ENCODE data around the gene AIFM3. TPM values are rescaled to one million over a fixed set of nuclear protein-coding genes. Genes with fewer than 3 reads are reported as not detected.

The AIFM3 gene
- total and polyA plus RNA-seq, 2 of the 4 experiments (the other 2 are of a cell fraction): 0.09 to 0.18 TPM

DNA sequence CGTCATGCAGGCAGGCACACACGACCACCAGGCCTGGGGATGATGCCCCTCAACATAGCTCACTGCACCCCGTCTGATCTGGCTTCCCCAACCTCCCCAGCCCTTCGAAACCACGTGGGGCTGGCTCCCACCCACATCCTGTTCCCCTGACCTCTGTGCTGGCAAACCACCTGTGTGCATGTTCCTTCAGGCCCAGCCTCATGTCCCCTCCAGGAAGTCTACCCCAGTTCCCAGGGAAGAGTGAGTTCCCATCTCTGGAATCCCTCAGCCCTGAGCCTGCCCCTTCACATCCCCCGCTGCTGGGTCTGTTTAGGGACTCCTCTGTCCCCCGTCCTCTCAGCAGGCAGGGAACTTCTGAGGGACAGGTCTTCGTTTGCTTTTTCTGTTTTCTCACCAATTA lies 58.2 kb downstream of the AIFM3 start:
- peaks cover 10% of the 10 kb centered on the region for H3K27me3 ChIP-seq (ENCODE audit: control insufficient read depth, insufficient read depth, low read length)
- TF ChIP-seq, protein P1, sequence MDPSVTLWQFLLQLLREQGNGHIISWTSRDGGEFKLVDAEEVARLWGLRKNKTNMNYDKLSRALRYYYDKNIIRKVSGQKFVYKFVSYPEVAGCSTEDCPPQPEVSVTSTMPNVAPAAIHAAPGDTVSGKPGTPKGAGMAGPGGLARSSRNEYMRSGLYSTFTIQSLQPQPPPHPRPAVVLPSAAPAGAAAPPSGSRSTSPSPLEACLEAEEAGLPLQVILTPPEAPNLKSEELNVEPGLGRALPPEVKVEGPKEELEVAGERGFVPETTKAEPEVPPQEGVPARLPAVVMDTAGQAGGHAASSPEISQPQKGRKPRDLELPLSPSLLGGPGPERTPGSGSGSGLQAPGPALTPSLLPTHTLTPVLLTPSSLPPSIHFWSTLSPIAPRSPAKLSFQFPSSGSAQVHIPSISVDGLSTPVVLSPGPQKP (IDR thresholded peaks at IDR 0.05; ENCODE audit: borderline replicate concordance, low read depth, low read length): no peak
- TF ChIP-seq CHD1 (IDR thresholded peaks at IDR 0.05; ENCODE audit: low read depth, low read length) (no peak), POLR2A (IDR thresholded peaks at IDR 0.05; ENCODE audit: low read depth, low read length) (no peak), SMC3 (IDR thresholded peaks at IDR 0.05; ENCODE audit: low read depth, low read length) (no peak), RFX5 (IDR thresholded peaks at IDR 0.05; ENCODE audit: low read depth, low read length) (no peak), NFE2L2 (IDR thresholded peaks at IDR 0.05; ENCODE audit: low read depth, low read length) (no peak)
- TF ChIP-seq, protein P2, sequence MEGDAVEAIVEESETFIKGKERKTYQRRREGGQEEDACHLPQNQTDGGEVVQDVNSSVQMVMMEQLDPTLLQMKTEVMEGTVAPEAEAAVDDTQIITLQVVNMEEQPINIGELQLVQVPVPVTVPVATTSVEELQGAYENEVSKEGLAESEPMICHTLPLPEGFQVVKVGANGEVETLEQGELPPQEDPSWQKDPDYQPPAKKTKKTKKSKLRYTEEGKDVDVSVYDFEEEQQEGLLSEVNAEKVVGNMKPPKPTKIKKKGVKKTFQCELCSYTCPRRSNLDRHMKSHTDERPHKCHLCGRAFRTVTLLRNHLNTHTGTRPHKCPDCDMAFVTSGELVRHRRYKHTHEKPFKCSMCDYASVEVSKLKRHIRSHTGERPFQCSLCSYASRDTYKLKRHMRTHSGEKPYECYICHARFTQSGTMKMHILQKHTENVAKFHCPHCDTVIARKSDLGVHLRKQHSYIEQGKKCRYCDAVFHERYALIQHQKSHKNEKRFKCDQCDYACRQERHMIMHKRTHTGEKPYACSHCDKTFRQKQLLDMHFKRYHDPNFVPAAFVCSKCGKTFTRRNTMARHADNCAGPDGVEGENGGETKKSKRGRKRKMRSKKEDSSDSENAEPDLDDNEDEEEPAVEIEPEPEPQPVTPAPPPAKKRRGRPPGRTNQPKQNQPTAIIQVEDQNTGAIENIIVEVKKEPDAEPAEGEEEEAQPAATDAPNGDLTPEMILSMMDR (conservative IDR thresholded peaks at IDR 0.05; ENCODE audit: low read depth, low read length): no peak
- no TSS peak for BruUV-seq (replicated peaks)
- no peak overlapping the region for H3K4ac ChIP-seq (ENCODE audit: low read depth, low read length)
- H3K36me3 ChIP-seq (ENCODE audit: control insufficient read depth, insufficient read depth, low read length): no peaks in the 10 kb centered on the region
- peaks cover 2% of the 10 kb centered on the region; the same call in 1 of the 2 replicates for H3K4me1 ChIP-seq (ENCODE audit: control insufficient read depth, insufficient read depth, low read length)
- H3K27ac ChIP-seq (ENCODE audit: insufficient read depth, low read length): no peak overlapping the region
- no peaks in the 10 kb centered on the region for H3K9me3 ChIP-seq (ENCODE audit: control insufficient read depth, insufficient read depth, low read length)
- no peak overlapping the region for H3K18ac ChIP-seq (ENCODE audit: low read depth, low read length)
- H3K79me1 ChIP-seq (ENCODE audit: low read depth in 1 of 2, low read length in 2 of 2): no peaks in the 10 kb centered on the region
- intact Hi-C loops (cut with micrococcal nuclease): no loop called here
- no peak overlapping the region for H3K23ac ChIP-seq (ENCODE audit: low read depth, low read length)
- no peaks in the 10 kb centered on the region for H3K9me1 ChIP-seq (ENCODE audit: insufficient read depth, low read length)
- no peak overlapping the region for H3K9ac ChIP-seq (ENCODE audit: low read depth, low read length)
- peak overlapping the region; percentile 65 for H2AFZ ChIP-seq (replicated peaks; ENCODE audit: low read length, poor library complexity)
- no peak overlapping the region for H3K14ac ChIP-seq (replicated peaks; ENCODE audit: low read depth, low read length)
- WGBS, 2 experiments (ENCODE audit: extremely low coverage in 2 of 2, insufficient read length in 1 of 2): no CpG with 5 or more reads among the region's 8 CpGs
- H2AK9ac ChIP-seq (replicated peaks; ENCODE audit: low read depth, low read length, poor library complexity): peak overlapping the region; percentile 81
- ATAC-seq (ENCODE audit: low read depth) (no peak), DNase-seq (no peak)
- no peak overlapping the region for H4K8ac ChIP-seq (ENCODE audit: low read depth in 2 of 2, low read length in 2 of 2)
- no peak overlapping the region for H2AK5ac ChIP-seq (ENCODE audit: low read depth, low read length)
- H4K91ac ChIP-seq (ENCODE audit: insufficient read depth, low read depth, low read length): no peak overlapping the region
- no peak overlapping the region for H2BK20ac ChIP-seq (ENCODE audit: low read depth, low read length)
- no peak overlapping the region for H3K4me3 ChIP-seq (ENCODE audit: insufficient read depth, low read depth, low read length)
- no peak overlapping the region for H2BK15ac ChIP-seq (ENCODE audit: low read depth, low read length)
- no peak overlapping the region for H3K4me2 ChIP-seq (ENCODE audit: low read depth, low read length)
- in situ Hi-C loops (cut with MboI; ENCODE audit: low sequenced_read_pairs): no loop called here
- H3K56ac ChIP-seq (ENCODE audit: extremely low read depth, insufficient read depth, low read length): no peak overlapping the region
- no peak overlapping the region for H2BK120ac ChIP-seq (ENCODE audit: low read depth, low read length)
- ChIA-PET CTCF (no interaction called here), POLR2A (ENCODE audit: unreplicated experiment) (no interaction called here)
- dilution Hi-C loops (cut with HindIII; ENCODE audit: low sequenced_read_pairs, unreplicated experiment): no loop called here
- no peak overlapping the region for H2BK5ac ChIP-seq (ENCODE audit: low read depth, low read length, poor library complexity, severe bottlenecking)
- no peak overlapping the region for H4K5ac ChIP-seq (ENCODE audit: low read depth, low read length)
- no peaks in the 10 kb centered on the region for H4K20me1 ChIP-seq (ENCODE audit: insufficient read depth, low read length)

Measured in IMR-90 (cell line).